ENCODE data around the gene LGALS3BP. TPM values are rescaled to one million over a fixed set of nuclear protein-coding genes. Genes with fewer than 3 reads are reported as not detected.

Gene LGALS3BP
- total RNA-seq, 1 donor from 2014 or later, result 1.3 TPM

DNA sequence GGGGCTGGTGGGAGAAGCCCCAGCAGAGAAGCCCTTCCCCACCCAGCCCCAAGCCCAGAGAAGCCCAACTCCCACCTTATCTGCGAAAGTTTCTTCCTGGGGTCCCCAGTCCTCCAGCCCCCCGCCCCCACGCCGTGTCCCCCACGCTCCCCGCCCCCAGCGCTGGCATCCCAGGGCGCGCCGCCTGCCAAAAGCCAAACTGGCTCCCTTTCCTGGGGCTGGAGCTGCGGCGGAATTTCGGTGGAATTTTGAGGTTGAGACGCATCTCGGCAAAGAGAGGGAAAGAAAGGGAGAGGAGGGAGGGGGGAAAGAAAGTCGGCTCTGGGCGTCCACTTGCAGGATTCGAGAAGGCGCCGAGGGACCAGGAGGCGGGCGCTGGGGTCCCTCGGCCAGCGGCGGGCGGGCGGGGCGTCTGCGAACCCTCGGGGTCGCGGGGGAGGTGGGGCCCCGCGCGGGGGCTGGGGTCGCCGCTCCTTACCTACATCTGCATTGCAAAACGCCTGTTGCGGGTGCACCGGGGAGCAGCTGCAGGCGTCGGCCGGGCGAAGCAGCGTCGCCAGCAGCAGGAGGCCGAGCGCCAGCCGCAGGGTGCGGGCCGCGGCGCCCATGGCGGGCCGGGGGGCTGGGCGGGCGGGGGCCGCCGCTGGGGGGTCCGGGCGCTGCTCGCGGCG, 55.1 kb downstream of the LGALS3BP start:
- DNase-seq (no peak), ATAC-seq (ENCODE audit: low read depth) (peak; percentile 4)
- H3K4me1 Mint-ChIP-seq, result peaks cover 15% of the 10 kb centered on the region
- ChIA-PET POLR2A (interaction anchor here (1.3 kb wide), 1 partner anchor 58 kb away, joined by 4 read pairs; no protein-coding TSS in a partner anchor), CTCF (interaction anchor here (1.8 kb wide), 1 partner anchor 58 kb away, joined by 9 read pairs; no protein-coding TSS in a partner anchor)
- no peaks in the 10 kb centered on the region for H3K9me3 Mint-ChIP-seq
- H3K4me3 Mint-ChIP-seq, result peak overlapping the region; percentile 86
- H3K27me3 Mint-ChIP-seq, result peaks cover 15% of the 10 kb centered on the region
- no peaks in the 10 kb centered on the region for H3K36me3 Mint-ChIP-seq (ENCODE audit: low read depth)
- no peak overlapping the region for H3K27ac Mint-ChIP-seq
- intact Hi-C loops (cut with micrococcal nuclease), result loop anchor here (1.0 kb wide), 2 partner anchors 47 to 59 kb away; no protein-coding TSS in a partner anchor
- TF ChIP-seq, protein P1, sequence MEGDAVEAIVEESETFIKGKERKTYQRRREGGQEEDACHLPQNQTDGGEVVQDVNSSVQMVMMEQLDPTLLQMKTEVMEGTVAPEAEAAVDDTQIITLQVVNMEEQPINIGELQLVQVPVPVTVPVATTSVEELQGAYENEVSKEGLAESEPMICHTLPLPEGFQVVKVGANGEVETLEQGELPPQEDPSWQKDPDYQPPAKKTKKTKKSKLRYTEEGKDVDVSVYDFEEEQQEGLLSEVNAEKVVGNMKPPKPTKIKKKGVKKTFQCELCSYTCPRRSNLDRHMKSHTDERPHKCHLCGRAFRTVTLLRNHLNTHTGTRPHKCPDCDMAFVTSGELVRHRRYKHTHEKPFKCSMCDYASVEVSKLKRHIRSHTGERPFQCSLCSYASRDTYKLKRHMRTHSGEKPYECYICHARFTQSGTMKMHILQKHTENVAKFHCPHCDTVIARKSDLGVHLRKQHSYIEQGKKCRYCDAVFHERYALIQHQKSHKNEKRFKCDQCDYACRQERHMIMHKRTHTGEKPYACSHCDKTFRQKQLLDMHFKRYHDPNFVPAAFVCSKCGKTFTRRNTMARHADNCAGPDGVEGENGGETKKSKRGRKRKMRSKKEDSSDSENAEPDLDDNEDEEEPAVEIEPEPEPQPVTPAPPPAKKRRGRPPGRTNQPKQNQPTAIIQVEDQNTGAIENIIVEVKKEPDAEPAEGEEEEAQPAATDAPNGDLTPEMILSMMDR (IDR thresholded peaks at IDR 0.05), result no peak

DNA sequence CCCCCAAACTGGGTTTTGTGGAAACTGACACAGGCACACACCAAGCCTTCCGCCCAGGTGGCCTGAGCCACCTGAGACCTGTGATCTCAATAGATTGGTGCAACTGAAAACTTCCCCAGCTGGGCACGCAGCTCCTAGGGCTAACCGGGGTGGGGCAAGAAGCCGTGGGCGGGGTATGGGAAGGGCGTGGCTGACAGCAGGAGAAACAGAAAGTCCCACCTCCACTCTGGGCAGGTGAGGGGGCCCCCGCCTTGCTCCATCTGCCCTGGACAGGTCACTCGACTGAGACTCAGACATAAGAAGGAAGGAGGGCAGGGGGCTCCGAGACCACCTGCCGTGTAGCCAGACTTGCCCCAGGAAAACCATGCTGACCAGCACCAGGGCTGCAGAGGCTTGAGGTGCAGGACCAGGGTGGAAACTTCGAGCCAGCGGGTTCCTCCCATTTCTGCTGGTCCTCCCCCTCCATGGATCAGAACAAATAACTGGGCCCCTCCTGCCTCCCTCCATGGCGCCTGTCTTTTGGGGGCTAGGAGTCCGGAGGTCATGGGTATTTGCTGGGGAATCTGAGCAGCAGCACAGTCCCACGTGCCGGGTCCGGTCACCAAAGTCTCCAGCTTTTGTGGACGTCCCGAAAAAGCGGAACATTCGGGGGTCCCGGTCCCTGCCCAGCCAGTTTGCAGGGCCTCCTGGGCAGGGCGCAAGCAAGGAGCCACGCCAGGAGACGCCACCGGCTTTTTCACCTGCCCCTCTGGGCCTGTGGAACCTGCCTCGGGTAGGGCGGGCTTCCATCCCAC, 55.9 kb downstream of the LGALS3BP start:
- Mint-ChIP-seq H3K4me1 (peaks cover 15% of the 10 kb centered on the region), H3K9me3 (no peaks in the 10 kb centered on the region), H3K27ac (peak overlapping the region; percentile 68), H3K4me3 (peak overlapping the region; percentile 86), H3K36me3 (ENCODE audit: low read depth) (no peaks in the 10 kb centered on the region), H3K27me3 (peaks cover 15% of the 10 kb centered on the region)
- CTCF ChIA-PET, result interaction anchor here (1.8 kb wide), 1 partner anchor 58 kb away, joined by 9 read pairs; no protein-coding TSS in a partner anchor
- DNase-seq (peak; percentile 66), ATAC-seq (ENCODE audit: low read depth) (peak; percentile 81)
- POLR2A ChIA-PET, result interaction anchor here (0.5 to 1.3 kb wide), 6 partner anchors 33 to 791 kb away, joined by 3 to 10 read pairs (median 3); no protein-coding TSS in a partner anchor
- TF ChIP-seq, protein P1 (IDR thresholded peaks at IDR 0.05), result no peak
- intact Hi-C loops (cut with micrococcal nuclease), result loop anchor here (1.0 kb wide), 2 partner anchors 35 to 83 kb away; no protein-coding TSS in a partner anchor

DNA sequence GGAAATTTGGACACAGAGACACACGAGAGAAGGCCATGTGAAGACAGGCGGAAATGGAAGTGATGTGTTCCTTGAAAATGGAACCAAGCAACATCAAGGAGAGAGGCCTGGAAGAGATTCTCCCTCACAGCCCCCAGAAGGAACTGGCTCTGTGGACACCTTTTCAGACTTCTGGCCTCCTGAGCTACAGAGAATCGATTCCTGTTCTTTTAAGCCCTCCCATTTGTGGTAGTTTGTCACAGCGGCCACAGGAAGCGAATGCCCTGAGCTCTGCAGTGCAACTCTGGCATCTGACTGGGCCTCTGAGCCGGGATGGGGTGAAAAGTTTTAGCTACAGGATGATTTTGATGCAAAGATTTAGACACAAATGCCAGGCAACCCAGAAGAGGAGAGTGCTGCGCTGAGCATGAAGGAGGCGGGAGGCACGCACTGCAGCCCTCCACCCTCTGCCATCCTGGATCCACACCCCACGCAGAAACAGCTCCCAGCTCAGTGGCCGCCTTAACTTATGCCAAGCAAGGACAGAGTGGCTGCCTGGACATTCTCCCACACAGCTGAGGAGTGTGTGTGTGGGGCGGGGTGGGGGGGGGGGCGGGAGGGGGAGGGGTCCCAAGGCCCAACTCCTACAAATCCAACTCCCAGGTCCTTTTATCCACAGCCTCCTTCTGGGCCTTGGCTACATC, 56.8 kb downstream of the LGALS3BP start:
- TF ChIP-seq, protein P1 (IDR thresholded peaks at IDR 0.05), result no peak
- POLR2A ChIA-PET, result interaction anchor here (0.6 to 1.3 kb wide), 5 partner anchors 32 to 535 kb away, joined by 3 to 5 read pairs (median 3); no protein-coding TSS in a partner anchor
- CTCF ChIA-PET, result interaction anchor here (1.8 kb wide), 1 partner anchor 57 kb away, joined by 9 read pairs; no protein-coding TSS in a partner anchor
- Mint-ChIP-seq H3K27ac (peak overlapping the region; percentile 68), H3K4me1 (peaks cover 15% of the 10 kb centered on the region), H3K27me3 (peaks cover 13% of the 10 kb centered on the region), H3K4me3 (peak overlapping the region; percentile 51), H3K36me3 (ENCODE audit: low read depth) (no peaks in the 10 kb centered on the region), H3K9me3 (no peaks in the 10 kb centered on the region)
- intact Hi-C loops (cut with micrococcal nuclease), result loop anchor here (1.0 kb wide), 2 partner anchors 34 to 82 kb away; no protein-coding TSS in a partner anchor
- no peak for ATAC-seq (ENCODE audit: low read depth)
- no peak for DNase-seq

DNA sequence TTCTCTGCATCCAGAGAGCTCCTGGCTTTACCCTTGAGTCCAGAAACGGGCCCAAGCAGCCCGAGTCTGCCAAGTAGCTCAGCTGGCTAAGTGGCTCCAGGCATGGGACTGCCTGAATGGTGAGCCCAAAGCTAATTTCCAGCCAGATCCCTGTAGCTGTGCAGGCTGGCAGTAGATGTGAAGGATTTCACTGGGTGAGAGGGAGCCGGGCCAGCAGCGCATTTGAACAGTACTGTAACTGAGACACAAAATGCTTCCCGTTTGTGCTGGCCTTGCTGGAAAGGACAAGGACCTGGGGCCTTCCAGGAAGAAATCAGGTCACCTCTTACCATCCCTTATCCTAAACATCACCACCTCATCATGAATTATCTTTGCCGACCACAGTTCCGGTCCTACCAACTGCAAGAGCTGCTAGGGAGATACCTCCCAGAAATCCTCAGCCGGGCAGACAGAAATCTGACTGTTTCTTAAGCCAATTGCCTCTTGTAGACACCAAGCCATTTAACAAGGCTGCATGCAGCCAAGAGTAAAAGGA, 58.2 kb downstream of the LGALS3BP start:
- no peaks in the 10 kb centered on the region for H3K9me3 Mint-ChIP-seq
- intact Hi-C loops (cut with micrococcal nuclease), result no loop called here
- peaks cover 16% of the 10 kb centered on the region for H3K4me1 Mint-ChIP-seq
- H3K27me3 Mint-ChIP-seq, result peaks cover 11% of the 10 kb centered on the region
- no peaks in the 10 kb centered on the region for H3K36me3 Mint-ChIP-seq (ENCODE audit: low read depth)
- ChIA-PET POLR2A (no interaction called here), CTCF (no interaction called here)
- no peak overlapping the region for H3K4me3 Mint-ChIP-seq
- ATAC-seq (ENCODE audit: low read depth) (no peak), DNase-seq (no peak)
- TF ChIP-seq, protein P1 (IDR thresholded peaks at IDR 0.05), result no peak
- no peak overlapping the region for H3K27ac Mint-ChIP-seq

Other genes with a start within 250 kb of the LGALS3BP start
- gene CYTH1, start 197.7 kb downstream of the LGALS3BP start, total RNA-seq, result 368 and 391 TPM in 2 replicates
- gene USP36, start 139.1 kb downstream of the LGALS3BP start, total RNA-seq, result 93.8 and 107 TPM in 2 replicates
- gene CEP295NL, start 76.7 kb downstream of the LGALS3BP start, total RNA-seq, result 0.46 and 0.55 TPM in 2 replicates
- gene TIMP2, start 54.5 kb downstream of the LGALS3BP start, total RNA-seq, result 3.5 and 4.2 TPM in 2 replicates
- 39.3 and 44.6 TPM in 2 replicates for gene CANT1, start 29.8 kb upstream of the LGALS3BP start, total RNA-seq
- not detected in 2 replicates for gene C1QTNF1, start 44.2 kb upstream of the LGALS3BP start, total RNA-seq
- gene ENGASE, start 94.9 kb upstream of the LGALS3BP start, total RNA-seq, result 55.0 and 60.1 TPM in 2 replicates

Data from activated B cell treated with CpG ODN at 0.5 μM for 24 hours (primary cell).